Activated B cell treated with CpG ODN at 0.5 μM for 24 hours (primary cell): ENCODE data around the gene PSMB8. TPM values are rescaled to one million over a fixed set of nuclear protein-coding genes. Genes with fewer than 3 reads are reported as not detected.
A peak's percentile ranks its signal among the peaks of the same experiment; 100 is the strongest.
"Not testable (repeated sequence)": the region's sequence is repeated elsewhere in the genome, so short reads cannot be mapped to it uniquely, and the experiment has no call there.

Experiments used
- ATAC-seq: fragments of 200-7000 bp; cut with Tn5 transposase; one replicate; pipeline ENCODE4 v1.10.0; 2021; ENCODE audit warnings: low read depth, mild to moderate bottlenecking, moderate library complexity
- CTCF ChIA-PET: fragments of 350-600 bp; sonication (Branson Sonifier 250); formaldehyde crosslinking; loops from one replicate; lab custom pipeline; 2021; ENCODE audit warnings: antibody characterized with exemption; lab: Charles Lee
- POLR2A ChIA-PET: fragments of 350-600 bp; sonication (Branson Sonifier 250); formaldehyde crosslinking; loops from one replicate; lab custom pipeline; 2021; ENCODE audit warnings: antibody characterized with exemption; lab: Charles Lee
- DNase-seq: peaks from one replicate; pipeline ENCODE4 v3.0.0; 2022
- H3K27ac Mint-ChIP-seq: one replicate; pipeline ENCODE4 v1.8.0; 2020; ENCODE audit warnings: mixed read lengths
- H3K27me3 Mint-ChIP-seq: one replicate; pipeline ENCODE4 v1.8.0; 2021; ENCODE audit warnings: mixed read lengths
- H3K36me3 Mint-ChIP-seq: one replicate; pipeline ENCODE4 v1.8.0; 2021; ENCODE audit warnings: low read depth, mixed read lengths
- H3K4me1 Mint-ChIP-seq: one replicate; pipeline ENCODE4 v1.8.0; 2021; ENCODE audit warnings: mixed read lengths
- H3K4me3 Mint-ChIP-seq: one replicate; pipeline ENCODE4 v1.8.0; 2020; ENCODE audit warnings: mild to moderate bottlenecking, mixed read lengths
- H3K9me3 Mint-ChIP-seq: one replicate; pipeline ENCODE4 v1.8.0; 2020; ENCODE audit warnings: mixed read lengths
- CTCF ChIP-seq: fragments of 200-600 bp; IDR thresholded peaks from one replicate; pipeline ENCODE4 v1.8.0; 2022; ENCODE audit warnings: antibody characterized with exemption, mild to moderate bottlenecking
- intact Hi-C: fragments of 100-400 bp; cut with micrococcal nuclease; formaldehyde crosslinking; loops from one replicate; pipeline ENCODE4 v1.15.1; 2024
- total RNA-seq: library from RNA; stranded (reverse); gene quantifications from 2 replicates; pipeline ENCODE4 v1.2.3, GENCODE V29; 2022

PSMB8 gene
- total RNA-seq, 1 donor from 2014 or later, result 182 TPM

DNA sequence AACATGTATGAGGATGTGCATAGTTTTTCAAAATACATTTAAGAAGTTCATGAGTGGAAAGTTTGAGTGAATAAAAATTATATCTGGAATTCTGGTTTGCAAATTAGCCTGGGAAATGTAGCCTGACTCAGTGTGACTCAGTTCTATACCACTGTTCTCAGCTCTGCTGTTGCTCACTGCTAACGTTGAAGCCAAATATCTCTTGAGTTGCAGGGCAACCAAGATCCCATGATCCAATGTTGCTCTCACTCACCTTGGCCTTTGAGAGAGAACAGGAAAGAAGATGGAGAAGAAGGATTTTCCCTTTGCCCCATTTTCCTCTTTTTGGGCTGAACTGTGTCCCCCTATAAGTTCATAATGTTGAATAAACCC lies 39.0 kb upstream of the PSMB8 start:
- Mint-ChIP-seq H3K4me3 (no peak overlapping the region), H3K36me3 (no peaks in the 10 kb centered on the region), H3K4me1 (peaks cover 24% of the 10 kb centered on the region), H3K27ac (no peak overlapping the region), H3K27me3 (peaks cover 4% of the 10 kb centered on the region), H3K9me3 (no peaks in the 10 kb centered on the region)
- no peak for ATAC-seq
- ChIA-PET CTCF (interaction anchor here (0.5 to 9.1 kb wide), 8 partner anchors 14 to 108 kb away, joined by 3 to 151 read pairs (median 6); partner anchors contain the start of gene HLA-DMA), POLR2A (interaction anchor here (0.6 to 6.1 kb wide), 5 partner anchors 11 to 102 kb away, joined by 4 to 62 read pairs (median 5); partner anchors contain the start of gene TAP2)
- intact Hi-C loops, result no loop called here
- no peak for TF ChIP-seq CTCF
- no peak for DNase-seq

- Mint-ChIP-seq H3K4me3 (peak overlapping the region; percentile 2), H3K4me1 (peaks cover 21% of the 10 kb centered on the region)
- H3K27me3 Mint-ChIP-seq, intact Hi-C loops, H3K9me3 Mint-ChIP-seq, DNase-seq, H3K27ac Mint-ChIP-seq, H3K36me3 Mint-ChIP-seq: not testable (repeated sequence)
- POLR2A ChIA-PET, result interaction anchor here (0.6 to 6.1 kb wide), 4 partner anchors 27 to 91 kb away, joined by 3 to 62 read pairs (median 4); partner anchors contain the start of genes PSMB9 and TAP1
- ATAC-seq, result peak; percentile 21
- CTCF ChIA-PET, result interaction anchor here (0.6 to 3.0 kb wide), 6 partner anchors 13 to 311 kb away, joined by 3 to 11 read pairs (median 3); partner anchors contain the start of genes HLA-DMA and TAP2
Measured at GRCh38 chr6:32880962-32881361, 37.1 kb upstream of the PSMB8 start.

DNA sequence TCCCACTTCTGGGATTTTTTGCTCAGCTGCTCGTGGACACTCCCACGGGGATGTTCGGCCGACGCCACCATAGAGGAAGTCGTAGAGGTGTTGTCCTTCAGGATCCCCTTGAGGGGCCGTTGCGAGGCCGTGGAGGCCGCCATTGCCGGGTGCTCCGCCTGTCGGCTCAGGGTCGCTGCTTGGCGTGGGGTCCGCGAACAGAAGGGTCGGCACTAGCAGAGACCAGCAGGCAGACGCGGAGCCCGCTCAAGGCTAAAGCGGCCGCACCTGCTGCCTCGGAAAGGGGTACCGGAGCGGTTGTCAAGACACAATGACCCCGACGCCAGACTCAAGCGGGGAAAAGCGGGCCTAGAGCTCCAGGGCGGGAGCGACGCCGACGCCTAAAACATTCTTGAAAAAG lies 35.8 kb upstream of the PSMB8 start:
- peak overlapping the region; percentile 73 for H3K4me3 Mint-ChIP-seq
- peaks cover 4% of the 10 kb centered on the region for H3K27me3 Mint-ChIP-seq
- no peaks in the 10 kb centered on the region for H3K36me3 Mint-ChIP-seq
- no peaks in the 10 kb centered on the region for H3K9me3 Mint-ChIP-seq
- no peak overlapping the region for H3K27ac Mint-ChIP-seq
- intact Hi-C loops, result no loop called here
- DNase-seq (no peak), ATAC-seq (peak; percentile 21)
- no peak for TF ChIP-seq CTCF
- ChIA-PET CTCF (interaction anchor here (0.9 to 3.0 kb wide), 7 partner anchors 12 to 105 kb away, joined by 3 to 11 read pairs (median 5); partner anchors contain the start of gene TAP2), POLR2A (interaction anchor here (1.0 to 6.1 kb wide), 6 partner anchors 12 to 101 kb away, joined by 3 to 62 read pairs (median 6); partner anchors contain the start of genes HLA-DMA and TAP2)
- peaks cover 17% of the 10 kb centered on the region for H3K4me1 Mint-ChIP-seq

DNA sequence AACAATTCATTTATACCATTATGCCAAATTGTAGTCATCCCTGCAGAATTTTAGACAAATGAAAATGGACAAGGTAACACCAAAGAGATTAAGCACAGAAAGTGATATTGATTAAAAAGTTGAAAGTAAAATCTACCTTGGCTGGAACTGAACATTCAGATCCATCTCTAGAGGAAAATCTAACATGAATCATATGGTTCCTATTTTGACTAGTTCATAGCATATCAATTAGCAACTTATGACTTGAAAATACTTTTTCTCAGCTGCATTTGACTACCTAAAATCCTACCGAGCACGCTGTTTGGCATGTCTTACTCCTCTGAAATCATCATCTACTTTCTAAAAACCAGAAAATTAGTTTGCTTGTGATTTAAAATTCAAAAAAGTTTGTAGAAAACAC lies 32.8 kb upstream of the PSMB8 start:
- Mint-ChIP-seq H3K36me3 (no peaks in the 10 kb centered on the region), H3K4me3 (no peak overlapping the region), H3K27ac (no peak overlapping the region), H3K9me3 (peaks cover 3% of the 10 kb centered on the region), H3K4me1 (peaks cover 13% of the 10 kb centered on the region), H3K27me3 (peaks cover 4% of the 10 kb centered on the region)
- intact Hi-C loops, result no loop called here
- DNase-seq, result no peak
- POLR2A ChIA-PET, result interaction anchor here (0.7 to 1.7 kb wide), 3 partner anchors 38 to 100 kb away, joined by 3 to 7 read pairs (median 4); partner anchors contain the start of gene TAP2
- CTCF ChIA-PET, result interaction anchor here (1.7 kb wide), 1 partner anchor 108 kb away, joined by 7 read pairs; no protein-coding TSS in a partner anchor
- ATAC-seq, result no peak
- no peak for TF ChIP-seq CTCF

- H3K27ac Mint-ChIP-seq, H3K27me3 Mint-ChIP-seq, H3K36me3 Mint-ChIP-seq, ATAC-seq, H3K9me3 Mint-ChIP-seq, POLR2A ChIA-PET, intact Hi-C loops, DNase-seq, H3K4me1 Mint-ChIP-seq, H3K4me3 Mint-ChIP-seq: not testable (repeated sequence)
- CTCF ChIA-PET, result interaction anchor here (2.8 kb wide), 1 partner anchor 111 kb away, joined by 7 read pairs; no protein-coding TSS in a partner anchor
Measured at GRCh38 chr6:32873947-32874346, 30.1 kb upstream of the PSMB8 start.

DNA sequence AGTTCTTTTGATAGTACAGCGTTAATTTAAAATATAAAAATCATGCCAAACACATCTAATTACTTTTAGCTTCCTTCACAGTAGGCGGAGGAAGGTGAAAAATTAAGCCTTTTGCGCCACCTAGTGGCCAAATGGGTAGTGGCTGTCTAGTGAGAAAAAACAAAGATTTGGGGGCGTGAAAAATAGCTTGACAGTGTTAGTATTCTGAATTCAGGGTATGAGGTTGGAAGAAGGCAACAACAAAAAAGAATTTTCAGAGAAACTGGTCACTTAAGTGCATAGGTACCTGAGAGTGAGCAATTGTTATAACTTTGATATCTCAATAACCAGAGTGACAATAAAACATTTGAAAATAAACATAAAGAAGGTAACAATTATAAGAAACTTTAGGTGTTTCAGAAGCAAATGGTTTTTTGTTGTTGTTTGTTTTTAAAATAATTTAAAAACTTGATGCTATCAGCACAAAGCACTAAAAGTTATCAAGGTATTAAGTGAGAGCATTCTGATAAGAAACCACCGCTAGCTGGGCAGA lies 24.5 kb upstream of the PSMB8 start:
- DNase-seq, result peak; percentile 70
- ATAC-seq, result peak; percentile 66
- Mint-ChIP-seq H3K9me3 (peaks cover 3% of the 10 kb centered on the region), H3K36me3 (peaks cover 7% of the 10 kb centered on the region), H3K4me1 (peaks cover 35% of the 10 kb centered on the region), H3K27ac (no peak overlapping the region), H3K4me3 (no peak overlapping the region), H3K27me3 (no peaks in the 10 kb centered on the region)
- intact Hi-C loops, result loop anchor here (1.0 to 10.0 kb wide), 7 partner anchors 30 to 624 kb away; partner anchors contain the start of genes HLA-DQB1 and TAP2
- POLR2A ChIA-PET, result interaction anchor here (0.6 to 5.9 kb wide), 26 partner anchors 10 to 436 kb away, joined by 3 to 240 read pairs (median 5); partner anchors contain the start of genes HLA-DMA, HLA-DQA1, HLA-DQB1 and PSMB8
- CTCF ChIA-PET, result interaction anchor here (0.5 to 6.2 kb wide), 66 partner anchors 9 to 1500 kb away, joined by 3 to 198 read pairs (median 4); partner anchors contain the start of genes ATF6B, HLA-DMA, HLA-DOB and HLA-DQB1
- TF ChIP-seq CTCF, result peak; percentile 42
